Glutamatergic neuron (in vitro differentiated cells): ENCODE results near the gene YIPF3. TPM values are rescaled to one million over a fixed set of nuclear protein-coding genes. Genes with fewer than 3 reads are reported as not detected.

Source experiments
- DNase-seq: peaks from one replicate; pipeline ENCODE4 v3.0.0; 2022
- H3K27ac Mint-ChIP-seq: one replicate; pipeline ENCODE4 v1.8.0; 2020; ENCODE audit warnings: mild to moderate bottlenecking, mixed read lengths, inconsistent platforms; ENCODE audit not compliant: unreplicated experiment
- H3K27me3 Mint-ChIP-seq: one replicate; pipeline ENCODE4 v1.8.0; 2020; ENCODE audit warnings: mild to moderate bottlenecking, moderate library complexity, mixed read lengths, inconsistent platforms; ENCODE audit not compliant: unreplicated experiment
- H3K36me3 Mint-ChIP-seq: one replicate; pipeline ENCODE4 v1.8.0; 2020; ENCODE audit warnings: mild to moderate bottlenecking, mixed read lengths, inconsistent platforms; ENCODE audit not compliant: unreplicated experiment
- H3K4me1 Mint-ChIP-seq: one replicate; pipeline ENCODE4 v1.8.0; 2020; ENCODE audit warnings: mild to moderate bottlenecking, low read depth, mixed read lengths, inconsistent platforms; ENCODE audit not compliant: unreplicated experiment
- H3K4me3 Mint-ChIP-seq: one replicate; pipeline ENCODE4 v1.8.0; 2020; ENCODE audit warnings: mild to moderate bottlenecking, mixed read lengths, inconsistent platforms; ENCODE audit not compliant: unreplicated experiment
- H3K9me3 Mint-ChIP-seq: one replicate; pipeline ENCODE4 v1.8.0; 2020; ENCODE audit warnings: mild to moderate bottlenecking, moderate library complexity, mixed read lengths, inconsistent platforms; ENCODE audit not compliant: unreplicated experiment
- total RNA-seq: library from RNA; stranded (reverse); fragmentation: NEBNext Ultra II Directional; extraction: Animal tissue kit (Norgen Biotek cat#: 25700); gene quantifications from one replicate; pipeline ENCODE4 v1.2.1, GENCODE V29; 2021; ENCODE audit not compliant: unreplicated experiment
- TF ChIP-seq, protein P1 (sequence below): fragments of 200-600 bp; sonication (generic); IDR thresholded peaks from one replicate; pipeline ENCODE4 v1.5.0; 2021; ENCODE audit not compliant: partially characterized antibody, unreplicated experiment

The YIPF3 gene
- total RNA-seq, 1 donor from 2014 or later: 198 TPM

GRCh38 chr6:43478008-43478372 is 38.7 kb downstream of the YIPF3 start:
- peak overlapping the region; percentile 98 for H3K4me3 Mint-ChIP-seq
- H3K9me3 Mint-ChIP-seq: peaks cover 6% of the 10 kb centered on the region
- no peaks in the 10 kb centered on the region for H3K36me3 Mint-ChIP-seq
- peaks cover 29% of the 10 kb centered on the region for H3K4me1 Mint-ChIP-seq
- TF ChIP-seq, protein P1, sequence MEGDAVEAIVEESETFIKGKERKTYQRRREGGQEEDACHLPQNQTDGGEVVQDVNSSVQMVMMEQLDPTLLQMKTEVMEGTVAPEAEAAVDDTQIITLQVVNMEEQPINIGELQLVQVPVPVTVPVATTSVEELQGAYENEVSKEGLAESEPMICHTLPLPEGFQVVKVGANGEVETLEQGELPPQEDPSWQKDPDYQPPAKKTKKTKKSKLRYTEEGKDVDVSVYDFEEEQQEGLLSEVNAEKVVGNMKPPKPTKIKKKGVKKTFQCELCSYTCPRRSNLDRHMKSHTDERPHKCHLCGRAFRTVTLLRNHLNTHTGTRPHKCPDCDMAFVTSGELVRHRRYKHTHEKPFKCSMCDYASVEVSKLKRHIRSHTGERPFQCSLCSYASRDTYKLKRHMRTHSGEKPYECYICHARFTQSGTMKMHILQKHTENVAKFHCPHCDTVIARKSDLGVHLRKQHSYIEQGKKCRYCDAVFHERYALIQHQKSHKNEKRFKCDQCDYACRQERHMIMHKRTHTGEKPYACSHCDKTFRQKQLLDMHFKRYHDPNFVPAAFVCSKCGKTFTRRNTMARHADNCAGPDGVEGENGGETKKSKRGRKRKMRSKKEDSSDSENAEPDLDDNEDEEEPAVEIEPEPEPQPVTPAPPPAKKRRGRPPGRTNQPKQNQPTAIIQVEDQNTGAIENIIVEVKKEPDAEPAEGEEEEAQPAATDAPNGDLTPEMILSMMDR: no peak
- no peaks in the 10 kb centered on the region for H3K27me3 Mint-ChIP-seq
- H3K27ac Mint-ChIP-seq: peak overlapping the region; percentile 69
- no peak for DNase-seq

DNA sequence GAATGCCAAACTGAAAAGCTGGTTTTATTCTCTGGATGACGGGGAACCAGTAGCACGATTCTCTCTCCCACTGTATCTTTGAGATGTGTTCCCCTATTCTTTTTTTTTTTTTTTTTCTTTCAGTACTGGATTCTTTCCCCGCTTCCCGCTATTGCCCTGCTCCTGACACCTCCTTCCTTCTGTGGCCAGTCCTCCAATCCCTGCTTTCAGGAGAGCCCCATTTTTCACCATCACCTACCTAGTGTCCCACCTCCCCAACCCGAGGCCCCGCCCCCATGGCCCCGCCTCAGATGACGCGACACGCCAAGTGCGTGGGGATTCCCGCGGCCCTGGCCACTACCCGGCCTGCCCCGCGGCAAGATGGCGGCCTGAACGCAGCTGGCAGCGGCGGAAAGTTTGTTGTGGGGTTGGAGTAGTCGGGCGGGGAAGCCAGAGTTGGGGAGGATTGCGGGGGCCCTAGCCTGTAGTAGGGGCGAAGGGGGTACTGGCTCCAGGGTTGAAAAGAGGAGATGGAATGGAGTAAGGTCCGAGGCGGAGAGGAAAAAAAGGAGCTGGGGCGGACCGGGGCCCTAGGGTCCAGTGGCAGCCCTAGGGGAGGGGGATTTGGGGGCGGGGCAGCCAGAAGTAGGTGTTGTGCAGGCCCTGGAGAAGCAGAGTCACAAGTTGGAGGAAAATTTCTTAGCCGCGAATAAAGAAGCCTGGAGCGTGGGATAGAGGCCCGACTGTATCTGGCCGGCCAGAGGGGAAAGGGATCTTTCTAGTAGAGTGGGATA is 39.3 kb downstream of the YIPF3 start, which contains the start of gene TJAP1:
Gene TJAP1, plus strand, starts transcription at position 336 of the 773 bp plus-strand sequence. CDS start 21,432 bp downstream, outside the sequence.
- peak; percentile 97 for DNase-seq
- TF ChIP-seq, protein P1: no peak
- peak within 1 kb of the TSS; percentile 69 for H3K27ac Mint-ChIP-seq
- H3K9me3 Mint-ChIP-seq: peaks cover 6% of the 10 kb centered on the region
- H3K27me3 Mint-ChIP-seq: no peaks in the 10 kb centered on the region
- no peaks in the 10 kb centered on the region for H3K36me3 Mint-ChIP-seq
- H3K4me3 Mint-ChIP-seq: peak within 1 kb of the TSS; percentile 98
- H3K4me1 Mint-ChIP-seq: peaks cover 29% of the 10 kb centered on the region

DNA sequence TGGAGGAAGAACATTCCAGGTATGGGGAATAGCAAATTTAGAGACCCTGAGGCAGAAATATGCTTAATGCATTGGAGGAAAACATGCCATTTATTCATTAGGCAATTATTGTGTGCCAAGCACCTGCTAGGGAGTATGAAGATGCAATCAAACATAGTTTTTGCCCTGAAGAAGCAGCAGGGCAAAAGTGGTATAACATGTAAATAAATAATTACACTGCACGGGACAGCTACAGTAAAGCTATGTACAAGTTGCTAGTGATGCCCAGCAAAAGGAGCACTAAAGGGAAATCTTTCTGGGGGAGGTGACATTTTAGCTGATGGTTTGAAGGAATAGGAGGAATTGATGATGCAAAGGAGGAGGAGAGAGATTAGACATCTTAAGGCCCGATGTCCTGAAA is 40.0 kb downstream of the YIPF3 start:
- Mint-ChIP-seq H3K27me3 (no peaks in the 10 kb centered on the region), H3K9me3 (peaks cover 6% of the 10 kb centered on the region), H3K27ac (peak overlapping the region; percentile 69), H3K4me1 (peaks cover 26% of the 10 kb centered on the region), H3K4me3 (peak overlapping the region; percentile 98), H3K36me3 (no peaks in the 10 kb centered on the region)
- TF ChIP-seq, protein P1: no peak
- no peak for DNase-seq

DNA sequence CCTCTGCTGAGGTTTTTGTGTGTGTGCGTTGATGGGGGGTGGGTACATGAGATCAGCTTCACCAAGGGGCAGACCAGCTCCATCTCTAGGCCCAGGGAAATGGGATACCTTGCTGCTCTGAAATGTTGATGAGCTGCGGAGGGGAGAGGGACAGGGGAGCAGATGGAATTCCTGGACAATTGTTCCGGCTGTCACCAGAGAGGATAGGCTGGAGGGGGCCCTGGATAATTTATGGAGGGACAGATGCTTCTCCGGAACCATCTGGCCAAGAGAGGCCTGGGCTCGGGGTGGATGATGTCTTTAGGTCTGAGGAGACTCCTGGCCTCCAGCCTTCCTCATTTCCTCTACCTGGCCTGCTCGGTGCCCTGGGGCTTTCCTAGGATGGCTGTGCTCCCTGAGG is 41.2 kb downstream of the YIPF3 start:
- DNase-seq: peak; percentile 46
- Mint-ChIP-seq H3K27me3 (no peaks in the 10 kb centered on the region), H3K4me3 (peak overlapping the region; percentile 57), H3K9me3 (peaks cover 6% of the 10 kb centered on the region), H3K4me1 (peaks cover 23% of the 10 kb centered on the region), H3K36me3 (no peaks in the 10 kb centered on the region), H3K27ac (peak overlapping the region; percentile 36)
- TF ChIP-seq, protein P1: no peak

DNA sequence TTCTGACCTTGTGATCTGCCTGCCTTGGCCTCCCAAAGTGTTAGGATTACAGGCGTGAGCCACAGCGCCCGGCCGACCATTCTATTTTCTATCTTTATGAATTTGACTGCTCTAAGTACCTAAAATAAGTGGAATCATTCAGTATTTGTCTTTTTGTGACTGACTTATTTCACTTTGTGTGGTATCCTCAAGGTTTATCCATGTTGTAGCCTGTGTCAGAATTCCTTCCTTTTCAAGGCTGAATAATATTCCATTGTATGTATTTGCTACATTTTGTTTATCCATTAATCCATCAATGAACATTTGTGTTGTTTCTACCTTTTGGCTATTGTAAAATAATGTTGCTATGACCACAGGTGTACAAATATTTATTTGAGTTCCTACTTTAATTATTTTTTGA is 44.2 kb downstream of the YIPF3 start:
- no peak overlapping the region for H3K4me3 Mint-ChIP-seq
- peaks cover 21% of the 10 kb centered on the region for H3K4me1 Mint-ChIP-seq
- peaks cover 6% of the 10 kb centered on the region for H3K9me3 Mint-ChIP-seq
- H3K27me3 Mint-ChIP-seq: no peaks in the 10 kb centered on the region
- H3K27ac Mint-ChIP-seq: no peak overlapping the region
- DNase-seq: no peak
- no peaks in the 10 kb centered on the region for H3K36me3 Mint-ChIP-seq
- TF ChIP-seq, protein P1: no peak
